ENCODE measurements around the gene USP34. TPM values are rescaled to one million over a fixed set of nuclear protein-coding genes. Genes with fewer than 3 reads are reported as not detected.

Gene USP34
- total RNA-seq, 1 experiment from 2014 or later = 91.4 TPM

- in situ Hi-C loops (cut with HindIII; ENCODE audit: low pct_unique_long_range_greater_than_20kb, low sequenced_read_pairs) = no loop called here
- TSS peak; percentile 89 for BruUV-seq (replicated peaks)
- CTCF ChIA-PET = no interaction called here
- no peaks in the 10 kb centered on the region for H3K9me3 ChIP-seq (ENCODE audit: control insufficient read depth, insufficient read depth, low read depth, low read length)
- POLR2A ChIA-PET = interaction anchor here (0.6 to 1.4 kb wide), 3 partner anchors 9 to 614 kb away, joined by 3 to 5 read pairs (median 3); no protein-coding TSS in a partner anchor
- peak overlapping the region; percentile 94 for H3K27ac ChIP-seq (ENCODE audit: low read length)
- intact Hi-C loops (cut with micrococcal nuclease; ENCODE audit: unreplicated experiment) = no loop called here
- TF ChIP-seq REST (IDR thresholded peaks at IDR 0.05; ENCODE audit: insufficient read depth in 1 of 2, low read depth in 2 of 2, low read length in 1 of 2) (peak in 1 of 2 experiments; percentile 60; a peak in 1 of 4 replicates), SIN3A (IDR thresholded peaks at IDR 0.05; ENCODE audit: borderline replicate concordance, insufficient read depth, low read depth, low read length) (peak; percentile 87; the same call in 1 of the 2 replicates), CTCF (IDR thresholded peaks at IDR 0.05) (no peak), TCF7L2 (IDR thresholded peaks at IDR 0.05; ENCODE audit: low read depth, low read length) (no peak), POLR2AphosphoS5 (IDR thresholded peaks at IDR 0.05; ENCODE audit: low read depth, low read length) (peak; percentile 96)
- peak overlapping the region; percentile 67 to 87 for H3K4me3 ChIP-seq (ENCODE audit: low read depth in 2 of 2, low read length in 2 of 2)
- DNase-seq (ENCODE audit: low read depth, low spot score) (peak; percentile 58), ATAC-seq (peak; percentile 94)
- no peaks in the 10 kb centered on the region for H3K27me3 ChIP-seq (ENCODE audit: control insufficient read depth, insufficient read depth, low read length)
- H3K4me1 ChIP-seq (ENCODE audit: control insufficient read depth, insufficient read depth, low read length) = peaks cover 31% of the 10 kb centered on the region
- H3K36me3 ChIP-seq (ENCODE audit: control insufficient read depth, insufficient read depth, low read length) = peaks cover 3% of the 10 kb centered on the region; the same call in 1 of the 2 replicates
Measured at GRCh38 chr2:61176755-61177726, 293.8 kb downstream of the USP34 start.

GRCh38 chr2:61175036-61175435 lies 295.9 kb downstream of the USP34 start:
- H3K36me3 ChIP-seq (ENCODE audit: control insufficient read depth, insufficient read depth, low read length) = no peaks in the 10 kb centered on the region
- intact Hi-C loops (cut with micrococcal nuclease; ENCODE audit: unreplicated experiment) (no loop called here), in situ Hi-C loops (cut with HindIII; ENCODE audit: low pct_unique_long_range_greater_than_20kb, low sequenced_read_pairs) (no loop called here)
- ChIA-PET POLR2A (no interaction called here), CTCF (no interaction called here)
- H3K9me3 ChIP-seq (ENCODE audit: control insufficient read depth, insufficient read depth, low read depth, low read length) = no peaks in the 10 kb centered on the region
- DNase-seq (ENCODE audit: low read depth, low spot score) (no peak), ATAC-seq (no peak)
- H3K27ac ChIP-seq (ENCODE audit: low read length) = no peak overlapping the region
- no peak for TF ChIP-seq SIN3A (IDR thresholded peaks at IDR 0.05; ENCODE audit: borderline replicate concordance, insufficient read depth, low read depth, low read length)
- no TSS peak for BruUV-seq (replicated peaks)
- H3K4me3 ChIP-seq (ENCODE audit: low read depth in 2 of 2, low read length in 2 of 2) = no peak overlapping the region
- H3K27me3 ChIP-seq (ENCODE audit: control insufficient read depth, insufficient read depth, low read length) = no peaks in the 10 kb centered on the region
- peaks cover 23% of the 10 kb centered on the region for H3K4me1 ChIP-seq (ENCODE audit: control insufficient read depth, insufficient read depth, low read length)

- Histone ChIP-seq H3K4me3 (ENCODE audit: low read depth in 2 of 2, low read length in 2 of 2) (no peak overlapping the region), H3K4me1 (ENCODE audit: control insufficient read depth, insufficient read depth, low read length) (peaks cover 5% of the 10 kb centered on the region; the same call in 1 of the 2 replicates), H3K27ac (ENCODE audit: low read length) (no peak overlapping the region), H3K27me3 (ENCODE audit: control insufficient read depth, insufficient read depth, low read length) (no peaks in the 10 kb centered on the region), H3K36me3 (ENCODE audit: control insufficient read depth, insufficient read depth, low read length) (no peaks in the 10 kb centered on the region), H3K9me3 (ENCODE audit: control insufficient read depth, insufficient read depth, low read depth, low read length) (no peaks in the 10 kb centered on the region)
- intact Hi-C loops (cut with micrococcal nuclease; ENCODE audit: unreplicated experiment) = no loop called here
- no peak for ATAC-seq
- TF ChIP-seq TCF7L2 (IDR thresholded peaks at IDR 0.05; ENCODE audit: low read depth, low read length) = no peak
- TF ChIP-seq SIN3A (IDR thresholded peaks at IDR 0.05; ENCODE audit: borderline replicate concordance, insufficient read depth, low read depth, low read length) = no peak
- TF ChIP-seq POLR2AphosphoS5 (IDR thresholded peaks at IDR 0.05; ENCODE audit: low read depth, low read length) = no peak
- TF ChIP-seq CTCF (IDR thresholded peaks at IDR 0.05) = no peak
- TF ChIP-seq REST (IDR thresholded peaks at IDR 0.05; ENCODE audit: insufficient read depth in 1 of 2, low read depth in 2 of 2, low read length in 1 of 2) = no peak
- CTCF ChIA-PET = no interaction called here
- no TSS peak for BruUV-seq (replicated peaks)
- DNase-seq (ENCODE audit: low read depth, low spot score) = no peak
- in situ Hi-C loops (cut with HindIII; ENCODE audit: low pct_unique_long_range_greater_than_20kb, low sequenced_read_pairs) = no loop called here
- POLR2A ChIA-PET = no interaction called here
Measured at GRCh38 chr2:61173116-61173515, 297.8 kb downstream of the USP34 start.
